Adrenal gland (tissue), 5 donors: Measurements from ENCODE around the gene VPS13D.

Source experiments
- POLR2A ChIP-seq, 2 donors: fragments of 450-650 bp; IDR thresholded peaks; one replicate each; pipeline ENCODE4 v1.6.1; 2017; ENCODE audit warnings: antibody characterized with exemption in 2 of 2, mild to moderate bottlenecking in 2 of 2, moderate library complexity in 1 of 2
- TF ChIP-seq, protein P1 (sequence below), 6 experiments: fragments of 450-650 bp in 4 of 6; fragments of 200-600 bp in 2 of 6; sonication (generic) in 1 of 6; IDR thresholded peaks; 1 replicate in 5 of 6; 2 replicates in 1 of 6; pipeline versions ENCODE4 v1.5.1 to v1.8.0; 2016 to 2021; ENCODE audit warnings: antibody characterized with exemption in 6 of 6, mild to moderate bottlenecking in 2 of 6, moderate library complexity in 1 of 6
- donor health status: DM: no; HTN: no; CAD: no.

GRCh38 chr1:12204754-12205658, 24.8 kb upstream of the VPS13D start:
- TF ChIP-seq, protein P1, sequence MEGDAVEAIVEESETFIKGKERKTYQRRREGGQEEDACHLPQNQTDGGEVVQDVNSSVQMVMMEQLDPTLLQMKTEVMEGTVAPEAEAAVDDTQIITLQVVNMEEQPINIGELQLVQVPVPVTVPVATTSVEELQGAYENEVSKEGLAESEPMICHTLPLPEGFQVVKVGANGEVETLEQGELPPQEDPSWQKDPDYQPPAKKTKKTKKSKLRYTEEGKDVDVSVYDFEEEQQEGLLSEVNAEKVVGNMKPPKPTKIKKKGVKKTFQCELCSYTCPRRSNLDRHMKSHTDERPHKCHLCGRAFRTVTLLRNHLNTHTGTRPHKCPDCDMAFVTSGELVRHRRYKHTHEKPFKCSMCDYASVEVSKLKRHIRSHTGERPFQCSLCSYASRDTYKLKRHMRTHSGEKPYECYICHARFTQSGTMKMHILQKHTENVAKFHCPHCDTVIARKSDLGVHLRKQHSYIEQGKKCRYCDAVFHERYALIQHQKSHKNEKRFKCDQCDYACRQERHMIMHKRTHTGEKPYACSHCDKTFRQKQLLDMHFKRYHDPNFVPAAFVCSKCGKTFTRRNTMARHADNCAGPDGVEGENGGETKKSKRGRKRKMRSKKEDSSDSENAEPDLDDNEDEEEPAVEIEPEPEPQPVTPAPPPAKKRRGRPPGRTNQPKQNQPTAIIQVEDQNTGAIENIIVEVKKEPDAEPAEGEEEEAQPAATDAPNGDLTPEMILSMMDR (IDR thresholded peaks at IDR 0.05): no peak
- no peak for TF ChIP-seq POLR2A (IDR thresholded peaks at IDR 0.05)
